Prostate gland (tissue), 2 donors: Measurements from ENCODE around the gene IRX5. TPM values are rescaled to one million over a fixed set of nuclear protein-coding genes. Genes with fewer than 3 reads are reported as not detected.

Experiments
- DNase-seq: peaks from one replicate; pipeline ENCODE4 v3.0.0-alpha.2; 2019; ENCODE audit warnings: low spot score
- H3K27ac ChIP-seq, 2 donors: fragments of 200-600 bp; sonication (generic); 2 replicates each; pipeline ENCODE4 v1.5.1; 2017 to 2019
- H3K27me3 ChIP-seq: fragments of 200-600 bp; sonication (generic); replicated peaks from 2 replicates; pipeline ENCODE4 v1.5.1; 2019; ENCODE audit not compliant: insufficient read depth
- H3K36me3 ChIP-seq, 2 donors: fragments of 200-600 bp; sonication (generic); 1 replicate in 1 of 2; 2 replicates in 1 of 2; pipeline versions ENCODE4 v1.5.1 to v1.8.1; 2017 to 2019
- H3K4me1 ChIP-seq: fragments of 200-600 bp; sonication (generic); replicated peaks from 2 replicates; pipeline ENCODE4 v1.5.1; 2019
- H3K4me3 ChIP-seq, 2 donors: fragments of 200-600 bp; sonication (generic); 2 replicates each; pipeline ENCODE4 v1.5.1; 2017 to 2019
- H3K9me3 ChIP-seq: fragments of 200-600 bp; sonication (generic); 2 replicates; pipeline ENCODE4 v1.5.1; 2017
- CTCF ChIP-seq, 4 experiments: fragments of 200-600 bp in 2 of 4; fragments of 450-650 bp in 2 of 4; sonication (generic) in 2 of 4; IDR thresholded peaks; 1 replicate in 3 of 4; 2 replicates in 1 of 4; pipeline ENCODE4 v1.5.1; 2016 to 2019; ENCODE audit warnings: antibody characterized with exemption in 4 of 4, mild to moderate bottlenecking in 2 of 4, moderate library complexity in 2 of 4
- POLR2A ChIP-seq: fragments of 450-650 bp; IDR thresholded peaks from one replicate; pipeline ENCODE4 v1.6.1; 2016; ENCODE audit warnings: antibody characterized with exemption, mild to moderate bottlenecking
- POLR2AphosphoS5 ChIP-seq: sonication (generic); formaldehyde crosslinking; IDR thresholded peaks from one replicate; pipeline ENCODE4 v1.6.1; 2017; ENCODE audit warnings: antibody characterized with exemption
- WGBS: methylation state at CpG from one replicate; pipeline ENCODE4 v1.1.5; 2018; 5-methylcytosine and 5-hydroxymethylcytosine counted together
- intact Hi-C: fragments of 100-400 bp; cut with DNase I; formaldehyde crosslinking; loops from one replicate; pipeline ENCODE4 v1.14.2; 2022
- total RNA-seq, 2 donors: library from RNA; depleted of rRNA; stranded (reverse); fragments of >200 nt; gene quantifications; one replicate each; pipeline ENCODE4 v1.1.0, GENCODE V29; 2016

Gene IRX5
- total RNA-seq, 2 donors from 2014 or later: 12.7 to 38.8 TPM

GRCh38 chr16:54954220-54954619 lies 23.6 kb downstream of the IRX5 start:
- H3K9me3 ChIP-seq: no peaks in the 10 kb centered on the region
- H3K27ac ChIP-seq: no peak overlapping the region
- no peak overlapping the region for H3K4me3 ChIP-seq
- TF ChIP-seq POLR2AphosphoS5 (no peak), CTCF (IDR thresholded peaks at IDR 0.05) (no peak), POLR2A (no peak)
- H3K4me1 ChIP-seq: no peaks in the 10 kb centered on the region
- no peaks in the 10 kb centered on the region for H3K36me3 ChIP-seq
- intact Hi-C loops: no loop called here
- 78% methylated on average over 3 of the region's 3 CpGs for WGBS
- no peak for DNase-seq
- no peaks in the 10 kb centered on the region for H3K27me3 ChIP-seq

GRCh38 chr16:54955757-54956156 lies 25.1 kb downstream of the IRX5 start:
- no peak overlapping the region for H3K27ac ChIP-seq
- intact Hi-C loops: no loop called here
- no peak for DNase-seq
- no peaks in the 10 kb centered on the region for H3K9me3 ChIP-seq
- no peaks in the 10 kb centered on the region for H3K27me3 ChIP-seq
- H3K4me3 ChIP-seq: no peak overlapping the region
- no peaks in the 10 kb centered on the region for H3K36me3 ChIP-seq
- no peaks in the 10 kb centered on the region for H3K4me1 ChIP-seq
- no peak for TF ChIP-seq POLR2AphosphoS5

- no peaks in the 10 kb centered on the region for H3K36me3 ChIP-seq
- no peaks in the 10 kb centered on the region for H3K4me1 ChIP-seq
- H3K9me3 ChIP-seq: no peaks in the 10 kb centered on the region
- H3K27me3 ChIP-seq: no peaks in the 10 kb centered on the region
- no peak for DNase-seq
- no peak overlapping the region for H3K4me3 ChIP-seq
- H3K27ac ChIP-seq: no peak overlapping the region
- intact Hi-C loops: no loop called here
- TF ChIP-seq POLR2AphosphoS5 (no peak), CTCF (IDR thresholded peaks at IDR 0.05) (peak in 3 of 4 experiments; percentile 30 to 48 (median 34))
- 78% methylated on average over 2 of the region's 2 CpGs for WGBS
Measured at GRCh38 chr16:54957403-54958166, 26.9 kb downstream of the IRX5 start.

GRCh38 chr16:54962045-54962444 lies 31.4 kb downstream of the IRX5 start:
- intact Hi-C loops: no loop called here
- 78% methylated on average over 2 of the region's 2 CpGs for WGBS
- TF ChIP-seq POLR2AphosphoS5 (no peak), CTCF (IDR thresholded peaks at IDR 0.05) (no peak), POLR2A (no peak)
- no peaks in the 10 kb centered on the region for H3K36me3 ChIP-seq
- H3K4me3 ChIP-seq: no peak overlapping the region
- no peak overlapping the region for H3K27ac ChIP-seq
- DNase-seq: no peak
- H3K9me3 ChIP-seq: no peaks in the 10 kb centered on the region
- no peaks in the 10 kb centered on the region for H3K27me3 ChIP-seq
- no peaks in the 10 kb centered on the region for H3K4me1 ChIP-seq

- no peak for DNase-seq
Measured at GRCh38 chr16:54964239-54964638, 33.6 kb downstream of the IRX5 start.

GRCh38 chr16:54965464-54965863 lies 34.8 kb downstream of the IRX5 start:
- no peaks in the 10 kb centered on the region for H3K27me3 ChIP-seq
- 44% methylated on average over 2 of the region's 2 CpGs for WGBS
- H3K9me3 ChIP-seq: no peaks in the 10 kb centered on the region
- intact Hi-C loops: no loop called here
- H3K4me1 ChIP-seq: no peaks in the 10 kb centered on the region
- no peak overlapping the region for H3K4me3 ChIP-seq
- no peaks in the 10 kb centered on the region for H3K36me3 ChIP-seq
- DNase-seq: no peak
- TF ChIP-seq CTCF (IDR thresholded peaks at IDR 0.05) (no peak), POLR2AphosphoS5 (no peak), POLR2A (no peak)
- no peak overlapping the region for H3K27ac ChIP-seq

More at GRCh38 chr16:54964239-54964638, 33.6 kb downstream of the IRX5 start:
- Histone ChIP-seq H3K27me3 (no peaks in the 10 kb centered on the region), H3K9me3 (no peaks in the 10 kb centered on the region), H3K4me3 (no peak overlapping the region), H3K36me3 (no peaks in the 10 kb centered on the region), H3K4me1 (no peaks in the 10 kb centered on the region), H3K27ac (no peak overlapping the region)
- intact Hi-C loops: no loop called here
- WGBS: 94% methylated on average over 5 of the region's 5 CpGs
- TF ChIP-seq POLR2AphosphoS5: no peak
